Measurements from ENCODE around the gene DNMBP.
"Not testable (repeated sequence)": the region's sequence is repeated elsewhere in the genome, so short reads cannot be mapped to it uniquely, and the experiment has no call there.

The DNMBP gene

DNA sequence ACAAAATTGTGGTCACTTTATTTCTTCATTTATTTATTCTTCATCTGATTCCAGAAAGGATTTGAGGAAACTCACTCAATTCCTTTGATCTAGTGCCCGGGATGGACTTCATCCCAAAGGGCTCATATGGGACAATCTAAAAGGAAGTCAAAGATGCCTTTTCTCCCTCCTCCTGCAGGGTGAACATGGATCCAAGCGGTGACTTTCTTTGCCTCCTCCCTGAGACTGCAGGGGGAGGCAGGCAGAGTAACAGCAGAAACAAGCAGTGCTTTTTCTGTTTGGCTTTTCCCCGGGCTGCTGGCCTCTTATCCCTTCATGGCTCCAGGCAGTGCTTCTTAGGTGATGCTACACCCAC, 10.0 kb upstream of the DNMBP start:
- peak; percentile 16 for TF ChIP-seq CTCF (IDR thresholded peaks at IDR 0.05; ENCODE audit: low read depth, low read length)
- DNase-seq (ENCODE audit: extremely low read depth, low read depth), result no peak

- no peak for DNase-seq (ENCODE audit: extremely low read depth, low read depth)
- TF ChIP-seq CTCF (IDR thresholded peaks at IDR 0.05; ENCODE audit: low read depth, low read length), result no peak
Observed at GRCh38 chr10:100014071-100014762, 4.5 kb upstream of the DNMBP start.

GRCh38 chr10:100013621-100014020, 3.9 kb upstream of the DNMBP start:
- no peak for TF ChIP-seq CTCF (IDR thresholded peaks at IDR 0.05; ENCODE audit: low read depth, low read length)
- DNase-seq (ENCODE audit: extremely low read depth, low read depth), result no peak

GRCh38 chr10:100011906-100012305, 2.2 kb upstream of the DNMBP start:
- not testable (repeated sequence) for DNase-seq (ENCODE audit: extremely low read depth, low read depth)

DNA sequence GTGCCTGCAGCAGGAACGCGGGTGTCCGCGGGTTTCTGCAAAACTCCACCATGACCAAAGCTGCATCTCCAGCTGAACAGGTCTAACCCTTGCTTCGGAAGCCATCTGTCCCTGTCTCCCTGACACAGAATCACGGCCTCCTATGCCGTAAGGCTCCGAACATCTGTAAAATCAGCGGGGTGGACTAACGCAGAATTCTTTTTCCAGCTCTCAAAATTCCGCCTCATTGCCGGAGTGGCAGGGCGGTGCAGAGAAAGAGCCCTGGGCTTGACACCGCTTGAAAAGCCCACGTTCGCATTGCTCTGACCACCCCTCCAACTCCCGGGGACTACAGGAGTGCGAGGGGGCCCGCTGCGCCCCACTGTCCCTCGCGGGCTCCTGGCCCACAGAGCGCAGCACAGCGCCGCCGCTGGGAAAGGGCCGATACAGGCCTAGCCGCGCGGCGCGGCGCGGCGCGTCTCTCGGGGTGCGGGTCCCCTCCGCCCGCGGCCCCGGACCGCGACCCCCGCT, 409 bp downstream of the DNMBP start:
- peak; percentile 44 for TF ChIP-seq CTCF (IDR thresholded peaks at IDR 0.05; ENCODE audit: low read depth, low read length)
- DNase-seq (ENCODE audit: extremely low read depth, low read depth), result no peak

DNA sequence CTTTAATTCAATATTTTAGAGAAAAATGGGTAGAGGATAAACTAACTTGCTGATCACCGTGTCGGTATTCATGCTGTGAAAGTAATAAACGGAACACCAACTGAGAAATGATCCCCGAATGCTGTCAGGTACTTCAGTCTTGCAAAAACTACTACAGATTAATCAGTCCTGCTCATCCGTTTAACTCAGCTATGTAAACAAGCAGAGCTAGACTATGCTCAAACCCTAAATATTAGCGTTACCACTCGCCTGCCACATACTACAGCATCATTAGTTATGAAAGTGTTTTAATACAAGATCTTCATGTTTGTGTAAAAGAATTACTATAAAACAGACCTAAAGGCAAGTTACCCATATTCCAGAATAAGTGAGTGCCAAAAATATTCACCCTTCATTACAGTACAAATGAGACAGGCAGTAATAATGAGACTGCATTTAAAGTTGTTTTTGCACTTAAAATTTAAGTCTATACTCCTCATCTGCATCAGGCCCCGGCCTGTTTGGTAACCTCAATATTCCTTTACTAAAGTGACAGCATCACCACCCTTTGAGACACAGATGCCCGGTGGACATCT, 952 bp downstream of the DNMBP start:
- no peak for TF ChIP-seq CTCF (IDR thresholded peaks at IDR 0.05; ENCODE audit: low read depth, low read length)
- no peak for DNase-seq (ENCODE audit: extremely low read depth, low read depth)

GRCh38 chr10:100008142-100008522, 1.6 kb downstream of the DNMBP start:
- DNase-seq (ENCODE audit: extremely low read depth, low read depth), result no peak
- no peak for TF ChIP-seq CTCF (IDR thresholded peaks at IDR 0.05; ENCODE audit: low read depth, low read length)

Measured in AG09319 (cell line).